Measurements from ENCODE around the gene OR13C5.
"Not testable (repeated sequence)": the region's sequence is repeated elsewhere in the genome, so short reads cannot be mapped to it uniquely, and the experiment has no call there.

The OR13C5 gene

GRCh38 chr9:104608336-104608735, 9.1 kb upstream of the OR13C5 start:
- no peak for DNase-seq
- TF ChIP-seq CTCF (IDR thresholded peaks at IDR 0.05; ENCODE audit: low read depth, low read length), result no peak
- Histone ChIP-seq H3K9me3 (ENCODE audit: severe bottlenecking) (no peaks in the 10 kb centered on the region), H3K27me3 (ENCODE audit: insufficient read depth, low read depth, severe bottlenecking) (no peaks in the 10 kb centered on the region), H3K4me3 (ENCODE audit: low read depth, low read length) (no peak overlapping the region), H3K27ac (no peak overlapping the region), H3K36me3 (no peaks in the 10 kb centered on the region)

GRCh38 chr9:104606152-104606551, 6.9 kb upstream of the OR13C5 start:
- Histone ChIP-seq H3K4me3 (ENCODE audit: low read depth, low read length) (no peak overlapping the region), H3K9me3 (ENCODE audit: severe bottlenecking) (no peaks in the 10 kb centered on the region), H3K36me3 (no peaks in the 10 kb centered on the region), H3K27me3 (ENCODE audit: insufficient read depth, low read depth, severe bottlenecking) (no peaks in the 10 kb centered on the region), H3K27ac (no peak overlapping the region)
- DNase-seq, result no peak
- no peak for TF ChIP-seq CTCF (IDR thresholded peaks at IDR 0.05; ENCODE audit: low read depth, low read length)

- not testable (repeated sequence) for H3K4me3 ChIP-seq (ENCODE audit: low read depth, low read length); H3K27me3 ChIP-seq (ENCODE audit: insufficient read depth, low read depth, severe bottlenecking)
Measured at GRCh38 chr9:104605527-104605926, 6.3 kb upstream of the OR13C5 start, which contains the start of gene OR13C2. Gene OR13C2 (minus strand): TSS chr9:104605627. CDS start chr9:104605627, 0 bp downstream.

GRCh38 chr9:104604801-104605200, 5.6 kb upstream of the OR13C5 start:
- Histone ChIP-seq H3K27ac (no peak overlapping the region), H3K27me3 (ENCODE audit: insufficient read depth, low read depth, severe bottlenecking) (no peaks in the 10 kb centered on the region), H3K4me3 (ENCODE audit: low read depth, low read length) (no peak overlapping the region), H3K9me3 (ENCODE audit: severe bottlenecking) (no peaks in the 10 kb centered on the region), H3K36me3 (no peaks in the 10 kb centered on the region)
- TF ChIP-seq CTCF (IDR thresholded peaks at IDR 0.05; ENCODE audit: low read depth, low read length), result no peak
- no peak for DNase-seq

More at GRCh38 chr9:104605527-104605926, 6.3 kb upstream of the OR13C5 start, which contains the start of gene OR13C2:
- not testable (repeated sequence) for H3K9me3 ChIP-seq (ENCODE audit: severe bottlenecking); H3K36me3 ChIP-seq; H3K27ac ChIP-seq; DNase-seq

GRCh38 chr9:104598749-104599148, 464 bp downstream of the OR13C5 start:
- DNase-seq; H3K27ac ChIP-seq; H3K9me3 ChIP-seq (ENCODE audit: severe bottlenecking); H3K36me3 ChIP-seq; H3K27me3 ChIP-seq (ENCODE audit: insufficient read depth, low read depth, severe bottlenecking); H3K4me3 ChIP-seq (ENCODE audit: low read depth, low read length): not testable (repeated sequence)

- no peaks in the 10 kb centered on the region for H3K36me3 ChIP-seq
- no peak for TF ChIP-seq CTCF (IDR thresholded peaks at IDR 0.05; ENCODE audit: low read depth, low read length)
- no peaks in the 10 kb centered on the region for H3K27me3 ChIP-seq (ENCODE audit: insufficient read depth, low read depth, severe bottlenecking)
- no peaks in the 10 kb centered on the region for H3K9me3 ChIP-seq (ENCODE audit: severe bottlenecking)
- no peak overlapping the region for H3K4me3 ChIP-seq (ENCODE audit: low read depth, low read length)
- DNase-seq, result no peak
- no peak overlapping the region for H3K27ac ChIP-seq
Measured at GRCh38 chr9:104589626-104590025, 9.6 kb downstream of the OR13C5 start.

GRCh38 chr9:104586496-104587180, 12.6 kb downstream of the OR13C5 start:
- Histone ChIP-seq H3K27ac (no peak overlapping the region), H3K4me3 (ENCODE audit: low read depth, low read length) (no peak overlapping the region), H3K9me3 (ENCODE audit: severe bottlenecking) (no peaks in the 10 kb centered on the region), H3K27me3 (ENCODE audit: insufficient read depth, low read depth, severe bottlenecking) (no peaks in the 10 kb centered on the region), H3K36me3 (no peaks in the 10 kb centered on the region)
- TF ChIP-seq CTCF (IDR thresholded peaks at IDR 0.05; ENCODE audit: low read depth, low read length), result no peak
- DNase-seq, result no peak
